Measurements from ENCODE around the gene MRC2.
"Not testable (repeated sequence)": the region's sequence is repeated elsewhere in the genome, so short reads cannot be mapped to it uniquely, and the experiment has no call there.

Gene MRC2

GRCh38 chr17:62627219-62627903 lies at the start of gene MRC2:
TSS of gene MRC2 (plus strand) at chr17:62627670. CDS start at chr17:62627803, 133 bp downstream.
- peak in 1 of 2 donors; percentile 47 for DNase-seq

- no peak for DNase-seq
These were observed 48.5 kb upstream of the MRC2 start for GRCh38 chr17:62578757-62579487.

- no peak for DNase-seq
These were observed 46.5 kb upstream of the MRC2 start for GRCh38 chr17:62580947-62581346.

- no peak for DNase-seq
These were observed 45.7 kb upstream of the MRC2 start for GRCh38 chr17:62581764-62582163.

GRCh38 chr17:62587554-62587953 lies 39.9 kb upstream of the MRC2 start:
- DNase-seq = no peak

GRCh38 chr17:62588109-62588508 lies 39.4 kb upstream of the MRC2 start:
- no peak for DNase-seq

- no peak for DNase-seq
These were observed 36.1 kb upstream of the MRC2 start for GRCh38 chr17:62591333-62591732.

- not testable (repeated sequence) for DNase-seq
These were observed 35.6 kb upstream of the MRC2 start for GRCh38 chr17:62591822-62592221.

GRCh38 chr17:62592341-62593099 lies 35.0 kb upstream of the MRC2 start:
- DNase-seq = no peak

GRCh38 chr17:62595484-62595883 lies 32.0 kb upstream of the MRC2 start:
- no peak for DNase-seq

GRCh38 chr17:62596662-62597061 lies 30.8 kb upstream of the MRC2 start:
- no peak for DNase-seq

GRCh38 chr17:62597150-62597549 lies 30.3 kb upstream of the MRC2 start:
- DNase-seq = no peak

- no peak for DNase-seq
These were observed 29.6 kb upstream of the MRC2 start for GRCh38 chr17:62597920-62598319.

- DNase-seq = no peak
These were observed 27.4 kb upstream of the MRC2 start for GRCh38 chr17:62599964-62600657.

- DNase-seq = no peak
These were observed 26.7 kb upstream of the MRC2 start for GRCh38 chr17:62600805-62601204.

- DNase-seq = no peak
These were observed 26.0 kb upstream of the MRC2 start for GRCh38 chr17:62601471-62601870.

GRCh38 chr17:62603783-62604182 lies 23.7 kb upstream of the MRC2 start:
- not testable (repeated sequence) for DNase-seq

- no peak for DNase-seq
These were observed 21.9 kb upstream of the MRC2 start for GRCh38 chr17:62605588-62605987.

- DNase-seq = no peak
These were observed 16.2 kb upstream of the MRC2 start for GRCh38 chr17:62611292-62611691.

GRCh38 chr17:62611728-62612127 lies 15.7 kb upstream of the MRC2 start:
- DNase-seq = no peak

GRCh38 chr17:62612289-62612688 lies 15.2 kb upstream of the MRC2 start:
- not testable (repeated sequence) for DNase-seq

- not testable (repeated sequence) for DNase-seq
These were observed 14.4 kb upstream of the MRC2 start for GRCh38 chr17:62613095-62613494.

GRCh38 chr17:62614142-62614541 lies 13.3 kb upstream of the MRC2 start:
- no peak for DNase-seq
